ENCODE data around the gene CA12. TPM values are rescaled to one million over a fixed set of nuclear protein-coding genes. Genes with fewer than 3 reads are reported as not detected.

The CA12 gene
- total RNA-seq, 3 donors from 2014 or later = 11.7 to 64.5 (median 61.9) TPM

DNA sequence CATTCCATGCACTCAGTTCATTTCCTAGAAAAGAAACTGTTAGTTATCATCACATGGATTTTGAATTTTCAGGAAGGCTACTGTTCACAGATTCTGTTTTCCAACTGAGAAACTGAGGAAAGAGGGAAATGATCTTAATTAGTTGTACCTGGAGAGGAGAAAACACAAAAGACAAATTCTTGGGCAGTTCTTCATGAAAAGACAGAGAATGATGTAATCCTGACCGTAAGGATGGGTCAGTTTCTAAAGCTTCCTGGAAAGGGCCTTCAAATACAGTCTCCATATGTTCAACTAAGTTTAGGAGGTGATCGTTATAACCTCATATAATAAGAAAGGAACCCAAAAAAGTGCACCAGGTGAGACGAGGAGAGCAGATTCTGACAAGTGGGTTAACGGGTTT, 44.6 kb downstream of the CA12 start:
- no peak overlapping the region for H3K27ac ChIP-seq
- no peaks in the 10 kb centered on the region for H3K27me3 ChIP-seq
- H3K9me3 ChIP-seq = no peaks in the 10 kb centered on the region
- DNase-seq (ENCODE audit: low spot score in 2 of 2) = no peak
- no peak overlapping the region for H3K4me3 ChIP-seq
- H3K36me3 ChIP-seq = no peaks in the 10 kb centered on the region
- TF ChIP-seq POLR2A (IDR thresholded peaks at IDR 0.05) (no peak), POLR2AphosphoS5 (IDR thresholded peaks at IDR 0.05) (no peak)
- TF ChIP-seq, protein P1, sequence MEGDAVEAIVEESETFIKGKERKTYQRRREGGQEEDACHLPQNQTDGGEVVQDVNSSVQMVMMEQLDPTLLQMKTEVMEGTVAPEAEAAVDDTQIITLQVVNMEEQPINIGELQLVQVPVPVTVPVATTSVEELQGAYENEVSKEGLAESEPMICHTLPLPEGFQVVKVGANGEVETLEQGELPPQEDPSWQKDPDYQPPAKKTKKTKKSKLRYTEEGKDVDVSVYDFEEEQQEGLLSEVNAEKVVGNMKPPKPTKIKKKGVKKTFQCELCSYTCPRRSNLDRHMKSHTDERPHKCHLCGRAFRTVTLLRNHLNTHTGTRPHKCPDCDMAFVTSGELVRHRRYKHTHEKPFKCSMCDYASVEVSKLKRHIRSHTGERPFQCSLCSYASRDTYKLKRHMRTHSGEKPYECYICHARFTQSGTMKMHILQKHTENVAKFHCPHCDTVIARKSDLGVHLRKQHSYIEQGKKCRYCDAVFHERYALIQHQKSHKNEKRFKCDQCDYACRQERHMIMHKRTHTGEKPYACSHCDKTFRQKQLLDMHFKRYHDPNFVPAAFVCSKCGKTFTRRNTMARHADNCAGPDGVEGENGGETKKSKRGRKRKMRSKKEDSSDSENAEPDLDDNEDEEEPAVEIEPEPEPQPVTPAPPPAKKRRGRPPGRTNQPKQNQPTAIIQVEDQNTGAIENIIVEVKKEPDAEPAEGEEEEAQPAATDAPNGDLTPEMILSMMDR (IDR thresholded peaks at IDR 0.05) = no peak
- no peaks in the 10 kb centered on the region for H3K4me1 ChIP-seq
- intact Hi-C loops (cut with DNase I; ENCODE audit: low total_unique reads) = no loop called here

- intact Hi-C loops (cut with DNase I; ENCODE audit: low total_unique reads) = no loop called here
- no peak for DNase-seq (ENCODE audit: low spot score in 2 of 2)
- Histone ChIP-seq H3K4me3 (no peak overlapping the region), H3K27ac (peak overlapping the region in 1 of 2 donors; percentile 30), H3K4me1 (no peaks in the 10 kb centered on the region), H3K36me3 (no peaks in the 10 kb centered on the region), H3K27me3 (no peaks in the 10 kb centered on the region), H3K9me3 (no peaks in the 10 kb centered on the region)
- TF ChIP-seq POLR2A (IDR thresholded peaks at IDR 0.05) (no peak), POLR2AphosphoS5 (IDR thresholded peaks at IDR 0.05) (no peak)
- TF ChIP-seq, protein P1 (IDR thresholded peaks at IDR 0.05) = no peak
Measured at GRCh38 chr15:63335543-63336240, 46.0 kb downstream of the CA12 start.

DNA sequence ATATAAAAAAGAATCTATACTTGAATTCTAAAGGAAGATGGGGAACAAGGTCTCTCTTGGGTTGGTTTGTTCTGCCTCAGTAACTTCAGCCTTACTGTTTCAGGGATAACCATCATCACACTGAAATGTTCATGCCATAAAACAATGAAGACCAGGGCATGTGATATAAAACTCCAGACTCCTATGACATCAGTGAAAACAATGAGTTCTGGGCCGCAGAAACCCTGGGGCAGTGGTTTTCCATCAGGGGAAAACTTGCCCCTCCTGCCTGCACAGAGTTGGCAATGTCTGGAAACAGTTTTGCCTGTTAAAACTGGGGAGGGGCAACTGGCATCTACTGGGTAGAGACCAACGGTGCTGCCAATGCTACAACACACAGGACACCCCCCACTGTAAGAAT, 46.8 kb downstream of the CA12 start:
- intact Hi-C loops (cut with DNase I; ENCODE audit: low total_unique reads) = no loop called here
- Histone ChIP-seq H3K4me1 (no peaks in the 10 kb centered on the region), H3K9me3 (no peaks in the 10 kb centered on the region), H3K27me3 (no peaks in the 10 kb centered on the region), H3K27ac (no peak overlapping the region), H3K36me3 (no peaks in the 10 kb centered on the region), H3K4me3 (no peak overlapping the region)
- no peak for TF ChIP-seq POLR2A (IDR thresholded peaks at IDR 0.05)
- TF ChIP-seq POLR2AphosphoS5 (IDR thresholded peaks at IDR 0.05) = no peak
- TF ChIP-seq, protein P1 (IDR thresholded peaks at IDR 0.05) = no peak
- no peak for DNase-seq (ENCODE audit: low spot score in 2 of 2)

- no peak for DNase-seq (ENCODE audit: low spot score in 2 of 2)
- H3K27ac ChIP-seq = no peak overlapping the region
- intact Hi-C loops (cut with DNase I; ENCODE audit: low total_unique reads) = no loop called here
- TF ChIP-seq, protein P1 (IDR thresholded peaks at IDR 0.05) = no peak
- no peak for TF ChIP-seq POLR2AphosphoS5 (IDR thresholded peaks at IDR 0.05)
- no peak for TF ChIP-seq POLR2A (IDR thresholded peaks at IDR 0.05)
- no peaks in the 10 kb centered on the region for H3K36me3 ChIP-seq
- no peaks in the 10 kb centered on the region for H3K4me1 ChIP-seq
- no peaks in the 10 kb centered on the region for H3K9me3 ChIP-seq
- H3K4me3 ChIP-seq = no peak overlapping the region
- H3K27me3 ChIP-seq = no peaks in the 10 kb centered on the region
Measured at GRCh38 chr15:63332367-63333124, 49.1 kb downstream of the CA12 start.

GRCh38 chr15:63331456-63331855, 50.2 kb downstream of the CA12 start:
- no peaks in the 10 kb centered on the region for H3K9me3 ChIP-seq
- no peaks in the 10 kb centered on the region for H3K27me3 ChIP-seq
- H3K27ac ChIP-seq = peak overlapping the region; percentile 41 to 51
- no peak for TF ChIP-seq POLR2AphosphoS5 (IDR thresholded peaks at IDR 0.05)
- no peak for TF ChIP-seq POLR2A (IDR thresholded peaks at IDR 0.05)
- TF ChIP-seq, protein P1 (IDR thresholded peaks at IDR 0.05) = no peak
- H3K4me3 ChIP-seq = no peak overlapping the region
- no peak for DNase-seq (ENCODE audit: low spot score in 2 of 2)
- intact Hi-C loops (cut with DNase I; ENCODE audit: low total_unique reads) = no loop called here
- no peaks in the 10 kb centered on the region for H3K4me1 ChIP-seq
- no peaks in the 10 kb centered on the region for H3K36me3 ChIP-seq
